Sigmoid colon (tissue), 7 donors: ENCODE measurements around the gene FOXP1. TPM values are rescaled to one million over a fixed set of nuclear protein-coding genes. Genes with fewer than 3 reads are reported as not detected.

Source experiments
- DNase-seq: peaks from one replicate; pipeline ENCODE4 v3.0.0-alpha.2; 2019
- H3K27ac ChIP-seq, 4 donors: fragments of 200-600 bp; sonication (generic); one replicate each; pipeline ENCODE4 v1.5.1; 2016 to 2019; ENCODE audit warnings: mild to moderate bottlenecking in 1 of 4
- H3K27me3 ChIP-seq, 3 donors: fragments of 200-600 bp; sonication (generic); one replicate each; pipeline ENCODE4 v1.5.1; 2019; ENCODE audit warnings: mild to moderate bottlenecking in 1 of 3
- H3K36me3 ChIP-seq, 4 donors: fragments of 200-600 bp; sonication (generic); one replicate each; pipeline ENCODE4 v1.5.1; 2016 to 2019
- H3K4me1 ChIP-seq, 4 donors: fragments of 200-600 bp; sonication (generic); one replicate each; pipeline ENCODE4 v1.5.1; 2017 to 2019
- H3K4me3 ChIP-seq, 4 donors: fragments of 200-600 bp; sonication (generic); one replicate each; pipeline ENCODE4 v1.5.1; 2017 to 2019; ENCODE audit warnings: mild to moderate bottlenecking in 2 of 4, moderate library complexity in 1 of 4
- H3K9me3 ChIP-seq, 4 donors: fragments of 200-600 bp in 3 of 4; sonication (generic) in 3 of 4; one replicate each; pipeline versions ENCODE4 v1.5.1 to v1.6.1; 2013 to 2019
- CTCF ChIP-seq, 4 experiments: fragments of 450-650 bp in 3 of 4; fragments of 200-600 bp in 1 of 4; IDR thresholded peaks; one replicate each; pipeline ENCODE4 v1.5.1; 2016 to 2019; ENCODE audit warnings: antibody characterized with exemption in 4 of 4, mild to moderate bottlenecking in 3 of 4, moderate library complexity in 2 of 4
- EP300 ChIP-seq, 4 donors: sonication (generic); formaldehyde crosslinking; IDR thresholded peaks; one replicate each; pipeline ENCODE4 v1.6.1; 2017; ENCODE audit warnings: antibody characterized with exemption in 4 of 4
- POLR2A ChIP-seq, 2 donors: fragments of 450-650 bp; IDR thresholded peaks; one replicate each; pipeline ENCODE4 v1.6.1; 2016; ENCODE audit warnings: antibody characterized with exemption in 2 of 2, mild to moderate bottlenecking in 2 of 2, moderate library complexity in 2 of 2
- POLR2AphosphoS5 ChIP-seq, 4 donors: sonication (generic); formaldehyde crosslinking; IDR thresholded peaks; one replicate each; pipeline ENCODE4 v1.6.1; 2017; ENCODE audit warnings: antibody characterized with exemption in 4 of 4
- WGBS, 2 donors: extraction: QIAGEN DNeasy Blood & Tissue Kit; methylation state at CpG; one replicate each; pipeline ENCODE4 v1.1.7; 2013; 5-methylcytosine and 5-hydroxymethylcytosine counted together
- intact Hi-C: fragments of 100-400 bp; cut with DNase I; formaldehyde crosslinking; loops from one replicate; pipeline ENCODE4 v1.15.1; 2023
- polyA plus RNA-seq, 3 donors: library from polyadenylated mRNA; stranded (reverse); fragments of 200-250 nt; gene quantifications; one replicate each; pipeline ENCODE4 v1.2.3, GENCODE V29; 2013
- total RNA-seq, 4 donors: library from RNA; depleted of rRNA; stranded (reverse); fragments of >200 nt; gene quantifications; one replicate each; pipeline ENCODE4 v1.1.0, GENCODE V29; 2016
- donor health status: healthy with polysubstance abuse.
- donor health status: Bipolar disorder and iron deficiency.
- donor health status: healthy.

The FOXP1 gene
- total and polyA plus RNA-seq, 7 donors, result 13.8 to 232 (median 139) TPM

GRCh38 chr3:71351403-71352149 is 232.0 kb downstream of the FOXP1 start:
- intact Hi-C loops, result no loop called here
- Histone ChIP-seq H3K27ac (no peak overlapping the region), H3K9me3 (no peaks in the 10 kb centered on the region), H3K27me3 (no peaks in the 10 kb centered on the region), H3K4me3 (no peak overlapping the region), H3K36me3 (no peaks in the 10 kb centered on the region), H3K4me1 (peaks cover 0 to 12% (median 5%) of the 10 kb centered on the region in 4 donors)
- DNase-seq, result no peak
- TF ChIP-seq POLR2AphosphoS5 (IDR thresholded peaks at IDR 0.05) (no peak), EP300 (IDR thresholded peaks at IDR 0.05) (no peak), POLR2A (IDR thresholded peaks at IDR 0.05) (no peak), CTCF (IDR thresholded peaks at IDR 0.05) (no peak)
- 95 to 96% methylated on average over 4 of the region's 4 CpGs for WGBS, 2 donors

- no peak for TF ChIP-seq POLR2A (IDR thresholded peaks at IDR 0.05)
- TF ChIP-seq CTCF (IDR thresholded peaks at IDR 0.05), result no peak
- no peak for TF ChIP-seq EP300 (IDR thresholded peaks at IDR 0.05)
- no peak for TF ChIP-seq POLR2AphosphoS5 (IDR thresholded peaks at IDR 0.05)
- no peak for DNase-seq
- no peaks in the 10 kb centered on the region for H3K9me3 ChIP-seq
- intact Hi-C loops, result no loop called here
- no peak overlapping the region for H3K4me3 ChIP-seq
- WGBS, 2 donors, result 94 to 95% methylated on average over 4 of the region's 4 CpGs
- no peak overlapping the region for H3K27ac ChIP-seq
- no peaks in the 10 kb centered on the region for H3K27me3 ChIP-seq
- H3K4me1 ChIP-seq, result peaks cover 0 to 12% (median 3%) of the 10 kb centered on the region in 4 donors
- H3K36me3 ChIP-seq, result no peaks in the 10 kb centered on the region
Measured at GRCh38 chr3:71350998-71351397, 232.5 kb downstream of the FOXP1 start.

DNA sequence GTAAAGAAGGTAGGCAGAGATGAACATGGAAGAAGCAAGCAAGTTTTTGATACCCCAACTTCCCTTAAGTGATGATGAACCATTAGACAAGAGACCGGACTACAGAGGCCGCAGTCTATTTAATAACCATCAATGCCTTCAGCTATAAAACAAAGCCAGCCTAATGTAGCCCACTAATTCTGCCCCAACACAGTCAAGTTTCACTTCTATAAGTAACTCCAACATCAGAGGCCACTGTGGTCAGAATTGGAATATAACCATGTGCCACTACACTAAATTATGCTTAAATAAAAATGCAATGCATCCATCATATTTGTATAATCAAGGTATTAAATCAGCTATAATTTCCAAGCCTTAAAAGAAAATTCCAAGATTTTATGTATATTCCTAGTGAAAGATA is 234.7 kb downstream of the FOXP1 start:
- H3K27ac ChIP-seq, result no peak overlapping the region
- H3K4me3 ChIP-seq, result no peak overlapping the region
- no peaks in the 10 kb centered on the region for H3K36me3 ChIP-seq
- no peak for TF ChIP-seq CTCF (IDR thresholded peaks at IDR 0.05)
- no peak for TF ChIP-seq POLR2AphosphoS5 (IDR thresholded peaks at IDR 0.05)
- TF ChIP-seq EP300 (IDR thresholded peaks at IDR 0.05), result no peak
- TF ChIP-seq POLR2A (IDR thresholded peaks at IDR 0.05), result no peak
- WGBS, 2 donors, result 95 to 98% methylated on average over 2 of the region's 2 CpGs
- H3K27me3 ChIP-seq, result no peaks in the 10 kb centered on the region
- no peaks in the 10 kb centered on the region for H3K9me3 ChIP-seq
- intact Hi-C loops, result no loop called here
- DNase-seq, result no peak
- H3K4me1 ChIP-seq, result peaks cover 0 to 12% (median 3%) of the 10 kb centered on the region in 4 donors

GRCh38 chr3:71348001-71348632 is 235.4 kb downstream of the FOXP1 start:
- 87% methylated on average over 9 of the region's 9 CpGs for WGBS, 2 donors
- no peak for TF ChIP-seq CTCF (IDR thresholded peaks at IDR 0.05)
- no peak for TF ChIP-seq EP300 (IDR thresholded peaks at IDR 0.05)
- TF ChIP-seq POLR2A (IDR thresholded peaks at IDR 0.05), result no peak
- TF ChIP-seq POLR2AphosphoS5 (IDR thresholded peaks at IDR 0.05), result no peak
- no peak for DNase-seq
- Histone ChIP-seq H3K36me3 (no peaks in the 10 kb centered on the region), H3K4me3 (no peak overlapping the region), H3K9me3 (no peaks in the 10 kb centered on the region), H3K27me3 (no peaks in the 10 kb centered on the region), H3K27ac (no peak overlapping the region), H3K4me1 (peaks cover 0 to 12% (median 3%) of the 10 kb centered on the region in 4 donors)
- intact Hi-C loops, result no loop called here
